HG03457 (cell line): ENCODE measurements around the gene ARL4C.

Experiments
- ATAC-seq: cut with Tn5 transposase; IDR thresholded peaks from one replicate; pipeline ENCODE4 v1.9.1; 2021; ENCODE audit warnings: moderate number of reproducible peaks; ENCODE audit not compliant: unreplicated experiment

ARL4C gene

DNA sequence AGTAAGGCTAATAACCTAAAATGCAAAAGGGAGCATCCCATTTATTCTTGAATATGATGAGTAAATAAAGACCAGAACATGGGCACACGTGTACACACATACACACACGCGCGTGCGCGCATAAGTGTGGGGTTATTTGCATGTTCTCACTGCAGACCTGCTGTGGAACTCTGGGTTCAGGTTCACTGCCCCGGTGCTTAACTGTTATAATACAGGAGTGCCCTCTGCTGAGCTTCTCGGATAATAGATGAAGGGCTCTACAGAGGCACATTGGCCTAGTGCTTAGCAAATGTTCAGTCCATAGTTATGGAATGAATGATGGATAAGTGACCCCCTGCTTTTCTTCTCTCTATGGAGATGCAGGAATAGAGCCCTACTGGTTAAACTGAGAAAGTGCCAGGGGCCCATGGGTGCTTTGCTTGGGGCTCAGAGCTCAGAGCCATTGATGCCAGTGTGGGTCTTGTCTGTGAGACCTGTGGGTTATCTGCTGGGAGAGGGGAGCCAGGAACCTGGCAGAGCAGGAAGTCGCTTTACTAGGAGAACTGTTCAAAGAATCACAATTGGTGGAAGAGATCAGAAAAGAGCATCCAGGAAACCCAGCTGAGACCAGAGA is 3.6 kb upstream of the ARL4C start:
- ATAC-seq, result peak; percentile 65

DNA sequence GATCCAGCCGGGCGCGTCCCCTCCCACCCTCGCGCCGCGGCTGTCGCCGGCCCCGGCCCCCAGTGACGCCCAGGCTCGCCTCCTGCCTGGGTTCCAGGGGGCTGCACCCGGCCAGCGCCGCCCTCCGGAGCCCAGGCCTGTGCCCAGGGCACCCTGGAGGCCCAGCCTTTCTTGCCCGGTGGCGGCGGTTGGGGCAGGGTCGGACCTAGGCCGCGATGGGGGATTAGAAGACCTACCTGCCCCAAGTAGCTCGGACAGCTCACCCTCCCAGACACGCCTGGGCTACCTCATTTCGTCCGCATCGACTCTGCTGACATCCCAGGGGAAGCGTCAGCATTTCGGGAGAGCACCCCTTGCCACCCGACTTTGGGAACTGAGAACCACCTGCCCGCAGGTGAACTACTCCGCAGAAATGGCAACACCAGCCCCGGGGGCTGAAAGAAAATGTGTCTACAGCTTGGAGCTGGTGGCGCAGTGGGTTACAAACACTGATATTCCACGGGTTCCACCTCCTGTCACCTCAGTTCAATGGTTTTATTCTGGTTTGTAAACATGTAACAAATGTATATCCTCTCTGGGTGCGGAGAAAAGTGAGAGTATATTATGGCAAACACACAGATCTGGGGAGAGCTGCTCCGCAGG is 834 bp upstream of the ARL4C start:
- no peak for ATAC-seq

DNA sequence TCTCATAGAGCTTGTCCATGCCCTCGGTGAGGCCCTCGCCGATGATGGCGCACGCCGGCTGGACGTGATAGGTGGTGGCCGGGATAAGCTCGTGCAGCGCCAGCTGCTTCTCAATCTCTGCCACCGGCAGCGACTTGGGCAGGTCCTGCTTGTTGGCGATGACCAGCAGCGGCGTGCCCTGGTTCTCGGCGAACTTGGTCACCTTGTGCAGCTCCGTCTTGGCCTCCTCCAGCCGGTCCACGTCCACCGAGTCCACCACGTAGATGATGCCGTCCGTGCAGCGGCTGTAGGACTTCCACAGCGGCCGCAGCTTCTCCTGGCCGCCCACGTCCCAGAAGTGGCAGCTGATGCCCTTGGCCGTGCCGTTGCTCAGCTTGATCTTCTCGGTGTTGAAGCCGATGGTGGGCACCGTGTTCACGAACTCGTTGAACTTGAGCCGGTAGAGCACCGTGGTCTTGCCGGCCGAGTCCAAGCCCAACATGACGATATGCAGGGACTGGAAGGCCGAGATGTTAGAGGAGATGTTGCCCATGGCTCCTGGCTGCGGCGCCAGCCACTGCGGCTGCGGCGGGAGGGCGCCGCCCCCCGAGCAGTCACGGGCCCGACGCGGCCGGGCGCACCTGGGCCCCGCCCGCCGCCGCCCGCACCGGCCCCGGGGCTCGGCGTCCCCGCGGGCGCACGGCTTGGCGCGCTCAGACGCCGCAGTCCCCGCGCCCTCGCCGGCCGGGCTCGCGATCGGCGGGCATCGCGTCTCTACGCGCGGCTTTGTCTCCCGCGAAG is 636 bp downstream of the ARL4C start:
- ATAC-seq, result peak; percentile 28

DNA sequence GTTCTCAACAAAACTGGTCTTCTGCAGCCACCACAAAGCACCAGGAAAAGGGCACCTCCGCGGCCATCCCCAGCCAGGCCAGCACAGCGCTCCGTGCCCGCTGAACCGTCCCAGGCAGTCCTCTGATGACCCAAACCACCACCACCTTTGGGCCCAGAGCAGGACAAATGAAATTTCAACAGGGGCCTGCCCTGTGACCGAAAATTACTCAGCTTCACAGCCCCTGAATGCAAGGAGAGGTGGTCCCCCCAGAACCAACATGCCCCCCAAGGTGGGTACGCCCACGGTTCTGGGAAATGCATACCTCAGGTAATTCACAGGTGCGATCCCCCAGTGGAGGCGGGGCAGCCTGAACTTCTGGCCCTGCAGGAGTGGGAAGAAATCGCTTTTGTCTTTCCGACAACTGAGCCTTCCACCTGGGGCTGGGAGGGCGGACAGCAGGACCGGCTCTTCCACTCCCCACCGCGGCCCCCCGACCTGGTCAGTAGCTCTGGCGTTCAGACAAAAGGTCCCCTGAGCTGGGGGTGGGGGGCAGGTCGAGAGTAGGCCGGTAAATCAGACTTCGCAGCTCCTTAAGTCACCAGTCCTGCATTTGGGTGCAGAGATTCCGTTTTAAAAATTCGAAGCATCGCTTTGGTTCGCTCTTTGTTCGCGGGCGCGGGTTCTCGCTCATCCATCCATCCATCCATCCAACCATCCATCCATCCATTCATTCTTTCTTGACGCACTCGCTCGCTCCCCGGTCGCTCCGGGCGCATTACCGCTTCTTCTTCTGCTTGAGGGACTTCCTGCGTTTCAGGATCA is 1.4 kb downstream of the ARL4C start:
- no peak for ATAC-seq

DNA sequence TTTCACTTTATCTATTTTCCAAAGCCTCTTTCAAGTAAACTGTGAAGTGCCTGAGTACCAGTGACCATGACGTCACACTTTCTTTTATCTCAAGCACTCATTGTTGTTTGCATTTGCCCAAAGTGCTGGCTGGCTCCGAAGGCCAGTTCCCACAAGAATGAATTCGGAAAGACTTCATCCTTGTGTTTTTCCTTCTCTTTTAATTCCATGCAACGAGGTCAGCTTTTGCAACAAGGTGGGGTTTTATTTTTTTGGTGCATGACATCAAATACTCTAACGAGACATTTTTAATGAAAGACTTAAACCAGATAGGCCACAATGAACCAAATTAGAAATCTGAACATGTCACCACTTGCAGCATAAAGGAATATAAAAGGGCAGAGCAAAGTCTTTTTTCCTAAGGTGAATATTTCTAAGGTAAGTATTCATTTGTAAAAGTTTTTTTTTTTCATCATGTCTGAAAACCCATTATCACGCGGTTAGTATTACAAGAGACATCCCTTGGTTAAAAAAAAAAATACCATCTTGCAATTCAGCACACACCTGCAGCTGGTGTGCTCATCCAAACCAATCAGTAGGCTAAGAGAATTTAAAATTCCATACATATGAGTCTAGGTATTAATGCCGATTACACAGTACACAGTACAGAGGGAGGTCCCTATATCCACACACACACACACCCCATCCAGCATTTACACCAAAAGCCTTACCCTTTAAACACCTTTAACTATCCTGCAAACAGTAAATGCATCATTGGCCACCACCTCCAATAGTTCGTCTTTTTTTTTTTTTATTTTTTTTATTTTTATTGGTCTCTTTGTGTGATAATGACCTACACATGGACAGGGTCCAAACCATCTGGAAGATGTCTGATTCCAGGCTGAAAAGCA is 2.3 kb downstream of the ARL4C start:
- no peak for ATAC-seq

DNA sequence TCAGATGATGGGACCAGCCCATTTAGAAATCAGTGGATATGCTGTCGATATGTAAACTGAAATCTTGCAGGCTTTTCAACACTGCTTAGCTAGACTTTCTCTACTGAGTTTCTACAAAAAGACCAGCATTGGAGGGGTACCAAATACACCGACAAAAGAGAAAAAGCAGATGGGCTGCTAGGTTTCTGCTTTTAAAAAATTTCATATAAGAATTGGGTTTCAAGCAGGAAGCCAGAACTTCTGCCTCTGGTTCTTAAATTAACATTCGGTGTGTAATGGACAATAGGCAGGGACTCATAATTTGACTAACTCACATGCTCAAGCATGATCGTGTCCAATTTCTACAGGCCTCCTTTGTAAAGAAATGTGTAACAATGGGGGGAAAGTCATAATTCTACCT is 3.1 kb downstream of the ARL4C start:
- no peak for ATAC-seq

DNA sequence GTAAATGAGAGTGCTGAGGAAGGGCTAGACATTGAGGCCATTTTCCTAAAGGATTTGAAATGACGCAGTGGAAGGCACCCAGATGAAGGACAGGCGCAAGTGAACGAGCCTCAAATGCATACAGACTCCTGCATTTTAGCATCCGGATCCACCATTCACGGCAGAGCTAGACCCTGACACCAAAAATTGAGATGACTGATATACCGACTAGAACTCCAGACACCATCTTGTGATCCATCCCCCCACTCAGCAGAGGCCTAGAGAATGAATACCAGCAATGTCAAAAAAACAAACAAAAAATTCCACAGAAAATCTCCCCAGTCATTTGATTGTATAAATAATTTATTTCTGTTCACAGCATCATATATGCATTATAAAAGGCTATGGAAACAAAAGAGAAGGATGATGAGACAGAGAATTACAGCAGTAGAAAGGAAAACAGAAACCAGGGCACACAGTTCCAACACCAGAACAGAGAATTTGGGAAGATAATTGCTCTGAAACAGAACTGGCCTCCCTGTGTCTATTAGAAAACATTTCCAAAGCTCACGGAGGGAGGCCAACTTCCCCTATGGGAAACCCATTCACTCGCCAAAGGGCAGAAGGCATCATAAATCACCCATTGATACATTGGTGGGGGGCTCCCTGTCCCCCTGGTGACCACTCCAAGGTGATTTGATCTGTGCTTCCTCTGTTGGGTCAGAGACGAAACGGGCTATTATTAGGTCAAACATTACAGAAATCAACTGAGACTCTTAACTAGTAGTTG is 4.0 kb downstream of the ARL4C start:
- no peak for ATAC-seq

DNA sequence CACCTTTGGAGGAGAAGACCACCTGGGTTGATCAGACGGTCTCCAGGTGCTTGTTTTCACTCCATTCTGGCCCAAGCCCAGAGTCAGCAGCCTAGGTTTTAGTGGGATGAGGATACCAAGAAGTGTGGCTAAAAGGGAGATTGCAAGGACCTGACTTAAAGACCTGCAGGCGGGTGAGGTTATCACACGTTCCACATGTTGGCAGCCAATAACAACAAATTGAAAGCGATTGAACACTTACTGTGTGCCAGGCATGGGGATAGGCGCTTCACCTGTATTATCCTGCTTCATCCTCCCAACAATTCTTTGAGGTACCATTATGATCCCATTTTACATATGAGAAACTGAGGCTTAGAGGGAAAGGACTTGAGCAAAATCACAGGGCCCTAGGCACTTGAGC is 5.0 kb downstream of the ARL4C start:
- no peak for ATAC-seq

DNA sequence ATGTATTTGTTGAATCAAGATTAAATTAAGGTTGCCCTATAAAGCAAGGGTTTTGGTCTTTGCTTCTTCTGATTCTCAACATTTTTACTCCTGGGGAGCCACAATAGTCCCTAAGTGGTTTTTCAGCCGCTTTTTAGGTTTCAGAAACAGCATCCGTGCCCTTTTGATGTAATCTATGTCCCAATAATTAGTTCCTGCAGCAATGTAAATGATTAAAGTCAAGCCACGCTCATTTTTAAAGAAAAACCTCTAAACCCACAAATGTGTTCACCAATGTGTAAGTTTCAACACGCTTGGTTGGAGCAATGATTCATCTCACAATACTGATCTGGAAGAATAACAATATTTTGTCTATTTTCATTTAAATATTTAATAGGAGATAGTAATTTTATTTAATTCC is 5.6 kb downstream of the ARL4C start:
- no peak for ATAC-seq

DNA sequence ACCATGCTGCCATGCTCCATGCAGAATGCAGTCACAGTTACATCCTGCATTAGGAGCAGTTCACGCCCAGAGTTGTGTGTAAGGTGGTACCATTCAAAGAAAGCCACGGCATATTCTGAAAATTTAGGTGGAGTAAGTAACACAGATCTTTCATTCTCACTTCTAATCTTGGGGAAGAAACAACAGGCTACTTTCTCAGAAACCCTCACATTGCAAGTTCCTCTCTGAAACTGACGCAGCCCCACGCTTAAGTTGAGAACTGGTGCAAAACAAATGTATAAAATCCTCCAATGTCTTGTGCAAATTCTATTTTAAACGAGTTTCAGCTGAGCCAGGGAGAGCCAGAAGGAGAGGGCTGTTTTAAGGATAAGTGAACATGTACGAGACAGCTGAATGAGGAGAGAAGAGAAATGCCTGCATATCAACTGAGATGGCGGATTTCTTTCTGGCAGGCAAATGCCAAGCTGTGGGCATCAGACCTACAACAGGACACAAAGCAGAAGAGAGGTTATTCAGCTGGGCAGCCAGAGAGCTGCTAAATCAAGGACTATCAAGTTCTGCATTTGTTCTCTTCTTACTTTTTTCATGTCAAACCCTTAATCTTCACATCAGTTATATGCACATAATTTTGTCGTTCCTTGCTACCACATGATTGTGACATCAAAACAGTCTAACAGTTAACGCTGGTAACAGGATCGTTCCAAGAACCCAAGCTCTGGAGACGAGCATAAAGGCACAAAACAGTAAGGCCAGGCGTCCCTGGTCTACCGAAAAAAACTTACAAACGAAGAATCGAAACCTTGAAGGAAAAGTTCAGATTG is 6.4 kb downstream of the ARL4C start:
- ATAC-seq, result no peak

DNA sequence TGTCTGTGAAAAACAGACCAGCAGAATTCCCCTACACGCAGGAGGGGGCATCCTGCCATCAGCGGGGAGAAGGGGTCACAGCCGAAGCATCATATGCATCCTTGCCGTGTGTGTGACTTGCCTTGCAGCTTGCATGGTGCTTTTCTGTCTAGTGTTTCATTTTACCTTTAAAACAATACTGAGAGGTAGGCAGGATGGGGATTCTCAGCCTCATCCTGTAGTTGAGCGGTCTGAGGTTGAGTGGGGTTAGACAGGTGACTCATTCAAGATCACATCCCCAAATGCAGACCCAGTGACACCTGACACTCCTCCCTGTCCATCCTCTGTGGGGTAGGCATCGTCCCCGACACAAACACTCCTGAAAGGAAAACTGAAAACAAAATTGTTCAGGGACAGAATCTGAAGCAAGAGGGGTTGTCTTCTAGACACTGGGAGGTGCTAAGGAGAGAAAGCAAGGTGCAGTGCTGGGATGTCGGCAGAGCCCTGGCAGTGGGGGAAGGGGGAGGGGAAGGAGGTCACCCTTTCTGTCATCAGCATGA is 7.9 kb downstream of the ARL4C start:
- ATAC-seq, result peak; percentile 83

DNA sequence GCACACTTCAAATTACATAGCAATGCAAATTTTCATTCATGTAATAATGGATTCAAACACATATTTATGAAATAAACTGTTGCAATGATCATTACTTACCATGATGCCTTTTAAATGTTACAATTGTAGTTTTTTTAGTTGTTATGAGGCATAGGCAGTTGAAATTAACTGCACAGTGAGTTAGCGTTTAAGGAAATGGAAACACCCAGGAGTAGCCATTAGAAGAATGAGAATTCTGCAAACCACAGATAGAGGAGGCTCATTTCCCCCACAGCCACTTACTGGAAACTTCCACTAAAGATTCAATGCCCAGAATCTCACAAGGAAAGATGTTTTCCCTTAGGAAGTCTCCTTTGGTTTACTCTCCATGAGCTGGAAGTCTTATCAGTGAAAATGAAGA is 8.4 kb downstream of the ARL4C start:
- ATAC-seq, result no peak

DNA sequence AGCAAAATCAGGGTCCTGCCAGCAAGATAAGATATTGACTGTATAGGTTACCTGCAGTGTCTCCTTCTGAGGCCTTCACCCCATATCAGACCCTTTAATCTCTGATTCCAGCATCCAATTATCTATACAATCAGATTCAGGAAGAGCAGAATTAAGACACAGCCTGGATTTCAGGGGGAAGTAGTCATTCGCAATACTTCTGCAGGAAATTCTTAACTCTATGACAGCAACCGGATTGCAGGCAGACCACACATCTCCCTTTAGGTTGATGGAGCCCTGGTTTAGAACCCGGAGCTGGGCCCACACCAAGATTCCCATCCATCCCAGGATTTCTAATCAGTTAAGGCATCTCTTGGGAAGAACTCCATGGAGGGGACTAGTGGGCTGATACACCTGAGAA is 9.5 kb downstream of the ARL4C start:
- ATAC-seq, result no peak

DNA sequence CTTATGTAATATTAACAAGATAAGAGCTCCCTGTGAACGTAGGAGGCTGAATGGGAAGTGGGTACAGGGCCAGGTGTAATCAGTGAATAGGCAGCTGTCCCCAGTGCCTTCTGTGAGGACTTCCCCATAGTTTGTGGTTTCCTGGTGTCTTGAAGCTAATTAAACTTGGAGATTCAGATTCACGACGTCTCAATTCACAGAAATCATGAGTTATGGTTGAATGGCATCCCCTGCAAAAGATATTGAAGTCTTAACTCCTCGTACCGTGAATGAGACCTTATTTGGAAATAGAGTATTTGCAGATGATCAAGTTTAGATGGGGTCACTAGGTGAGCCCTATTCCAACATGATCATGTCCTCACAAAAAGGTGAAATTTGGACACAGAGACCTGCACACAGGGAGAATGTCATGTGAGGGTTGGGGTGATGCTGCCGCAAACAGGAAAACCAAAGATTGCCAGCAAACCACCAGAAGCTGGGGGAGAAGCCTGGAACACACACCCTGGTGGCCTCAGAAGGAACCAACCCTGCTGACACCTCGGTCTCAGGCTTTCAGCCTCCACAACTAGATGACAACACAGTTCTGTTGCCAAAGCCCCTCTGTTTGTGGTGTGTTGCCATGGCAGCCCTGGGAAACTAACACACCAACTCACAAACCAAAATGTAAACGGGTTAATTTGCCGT is 13.2 kb downstream of the ARL4C start:
- ATAC-seq, result no peak

DNA sequence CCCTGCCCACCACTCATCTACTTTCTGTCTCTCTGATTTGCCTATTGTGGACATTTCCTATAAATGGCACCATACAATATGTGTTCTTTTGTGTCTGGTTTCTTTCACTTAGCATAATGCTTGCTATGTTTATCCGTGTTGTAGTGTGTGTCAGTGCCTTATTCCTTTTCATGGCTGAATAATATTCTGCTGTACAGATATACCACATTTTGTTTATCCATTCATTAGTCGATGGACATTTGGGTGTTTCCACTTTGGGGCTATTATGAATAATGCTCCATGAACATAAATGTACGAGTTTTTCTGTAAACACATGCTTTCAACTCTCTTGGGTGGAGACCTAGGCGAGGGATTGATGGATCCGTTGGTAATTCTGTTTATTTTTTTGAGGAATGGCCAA is 15.6 kb downstream of the ARL4C start:
- ATAC-seq, result no peak

DNA sequence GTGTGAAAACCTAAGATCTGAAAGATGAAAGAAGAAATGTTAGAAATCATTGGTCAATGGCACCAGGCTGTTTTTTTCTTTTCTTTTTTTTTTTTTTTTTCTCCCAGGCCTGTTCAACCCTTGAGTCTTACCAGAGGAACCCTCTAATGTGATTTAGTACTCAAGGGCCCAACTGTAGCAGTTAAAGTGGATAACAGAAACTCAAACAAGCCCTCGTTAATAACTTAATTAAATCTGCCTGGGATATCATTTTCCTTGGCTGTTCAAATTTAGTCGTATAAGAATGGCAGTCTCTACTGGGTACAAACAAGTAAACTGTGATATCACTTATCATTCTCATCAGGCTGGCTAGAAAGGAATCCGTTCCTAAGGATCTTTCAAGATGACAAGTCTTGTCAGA is 16.5 kb downstream of the ARL4C start:
- no peak for ATAC-seq

DNA sequence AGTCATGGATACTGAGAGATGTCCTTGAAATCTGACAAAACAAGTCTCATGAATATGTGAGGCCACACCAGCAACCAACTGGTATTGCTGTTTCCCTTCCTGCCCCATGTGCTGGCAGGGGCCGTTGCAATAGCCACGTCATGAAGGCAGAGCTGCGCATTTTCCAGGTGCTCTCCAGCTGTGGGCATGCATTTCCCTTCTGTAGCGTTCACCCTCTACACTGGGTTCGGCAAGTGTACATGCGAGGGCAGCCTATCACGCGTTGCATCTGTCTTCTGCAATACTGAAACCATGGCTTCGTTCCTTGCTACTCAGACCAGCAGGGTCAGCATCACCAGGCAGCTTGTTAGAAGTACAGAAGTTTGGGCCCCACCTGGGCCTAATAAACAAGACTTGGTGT is 17.4 kb downstream of the ARL4C start:
- ATAC-seq, result no peak
